NOMO-1 (cell line): Measurements from ENCODE around the gene MYOG.

Experiments used
- DNase-seq, 2 experiments: peaks; one replicate each; lab custom pipeline; 2025; ENCODE audit not compliant: unreplicated experiment in 2 of 2; lab: John Stamatoyannopoulos, UW

MYOG gene

DNA sequence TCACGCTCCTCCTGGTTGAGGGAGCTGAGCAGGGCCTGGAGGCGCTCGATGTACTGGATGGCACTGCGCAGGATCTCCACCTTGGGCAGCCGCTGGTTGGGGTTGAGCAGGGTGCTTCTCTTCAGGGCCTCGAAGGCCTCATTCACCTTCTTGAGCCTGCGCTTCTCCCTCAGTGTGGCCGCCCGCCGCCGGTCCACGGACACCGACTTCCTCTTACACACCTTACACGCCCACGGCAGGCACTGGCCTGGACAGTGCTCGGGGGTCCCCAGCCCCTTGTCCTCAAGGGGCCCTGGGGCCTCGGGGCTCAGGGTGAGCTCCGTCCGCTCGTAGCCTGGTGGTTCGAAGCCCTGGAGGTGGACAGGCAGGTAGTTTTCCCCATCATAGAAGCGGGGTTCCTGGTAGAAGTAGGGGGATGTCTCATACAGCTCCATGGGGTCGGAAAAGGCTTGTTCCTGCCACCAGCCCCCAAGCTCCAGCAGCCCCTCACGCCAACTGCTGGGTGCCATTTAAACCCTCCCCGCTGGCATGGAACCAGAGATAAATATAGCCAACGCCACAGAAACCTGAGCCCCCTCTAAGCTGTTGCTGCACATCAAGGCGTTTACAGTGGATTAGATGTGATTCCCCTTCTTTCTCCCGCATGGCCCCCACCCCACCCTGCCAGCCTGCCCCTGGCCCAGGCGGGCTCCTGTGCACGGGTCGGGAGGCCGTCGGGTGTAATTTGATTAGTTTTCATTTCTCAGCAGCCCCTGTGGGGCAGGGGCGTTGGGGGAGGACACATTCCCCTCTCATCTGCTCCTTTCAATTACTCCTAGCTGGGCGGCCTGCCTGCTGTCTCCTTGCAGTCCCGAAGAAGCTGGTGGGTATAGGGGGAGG lies at the start of gene MYOG:
Gene MYOG (minus strand): TSS at position 485 of the 879 bp plus-strand sequence. CDS start 51 bp downstream, at position 434.
- no peak for DNase-seq

GRCh38 chr1:203133970-203134725 lies 48.3 kb upstream of the MYOG start:
- DNase-seq = no peak

- no peak for DNase-seq
These were observed 45.9 kb upstream of the MYOG start for GRCh38 chr1:203131548-203132200.

DNA sequence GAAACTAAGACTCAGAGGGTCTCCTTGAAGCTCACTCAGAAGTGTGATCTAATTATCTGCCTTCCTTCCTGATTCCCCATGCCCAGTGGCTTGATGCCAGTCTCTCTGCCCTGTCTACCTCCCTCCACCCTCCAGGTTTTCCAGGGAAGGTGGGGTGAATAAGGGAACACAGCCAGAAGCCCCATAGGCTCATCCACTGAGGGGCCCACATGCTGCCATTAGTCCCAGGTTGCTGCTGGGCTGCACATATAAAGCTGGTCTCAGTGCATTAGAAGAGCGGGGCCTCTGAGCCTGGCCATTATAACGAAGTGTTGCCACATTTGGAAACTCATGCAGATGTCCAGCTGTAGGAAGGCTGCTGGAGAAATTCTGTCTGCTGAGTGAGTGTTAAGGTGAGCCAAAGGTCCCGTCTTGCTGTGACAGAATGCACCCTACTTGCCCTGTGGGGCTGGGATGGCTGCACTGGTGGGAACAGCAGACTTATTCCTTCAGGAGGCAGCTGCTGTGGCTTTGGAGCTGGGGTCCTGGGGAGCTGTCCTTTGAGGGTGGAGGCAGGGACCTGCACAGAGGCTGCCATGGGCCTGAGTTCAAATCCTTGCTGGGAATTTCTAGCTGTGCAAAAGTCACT lies 44.7 kb upstream of the MYOG start:
- no peak for DNase-seq

DNA sequence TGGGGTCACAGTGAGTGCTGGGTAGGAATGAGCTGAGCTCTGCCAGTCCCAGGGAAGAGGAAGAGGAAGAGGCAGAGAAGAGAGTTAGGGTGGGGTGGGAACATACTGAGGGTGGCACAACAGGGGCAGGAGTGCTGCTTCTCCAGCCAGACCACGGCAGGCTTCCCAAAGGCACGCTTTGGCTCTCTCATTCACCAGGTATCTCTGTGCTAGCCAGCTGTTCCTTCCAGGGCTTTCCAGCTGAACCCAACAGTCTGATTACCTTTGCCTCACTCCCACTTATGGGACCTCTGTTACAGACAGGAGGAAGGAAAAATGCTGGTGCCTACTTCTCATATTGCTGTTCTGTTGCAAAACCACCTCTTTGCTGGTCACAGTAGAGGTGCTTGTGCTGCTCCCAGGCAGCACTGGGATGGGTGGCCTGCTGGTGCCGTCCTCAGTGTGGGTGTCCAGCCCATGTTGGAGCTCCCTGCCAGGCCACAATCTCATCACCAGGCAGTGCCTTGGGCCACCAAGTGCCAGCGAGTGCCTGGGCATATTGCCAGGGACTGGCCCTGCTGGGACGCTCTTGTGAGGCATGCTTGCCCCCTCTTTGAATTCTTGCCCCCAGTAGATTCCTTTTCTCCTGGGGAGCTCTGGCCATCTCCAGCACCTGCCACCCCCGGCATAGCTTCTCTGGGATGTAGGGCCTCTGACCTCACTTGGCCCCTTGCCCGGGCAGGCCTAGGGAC lies 43.9 kb upstream of the MYOG start:
- DNase-seq = peak in 1 of 2 experiments; percentile 11

GRCh38 chr1:203128716-203129500 lies 43.1 kb upstream of the MYOG start:
- DNase-seq = no peak

DNA sequence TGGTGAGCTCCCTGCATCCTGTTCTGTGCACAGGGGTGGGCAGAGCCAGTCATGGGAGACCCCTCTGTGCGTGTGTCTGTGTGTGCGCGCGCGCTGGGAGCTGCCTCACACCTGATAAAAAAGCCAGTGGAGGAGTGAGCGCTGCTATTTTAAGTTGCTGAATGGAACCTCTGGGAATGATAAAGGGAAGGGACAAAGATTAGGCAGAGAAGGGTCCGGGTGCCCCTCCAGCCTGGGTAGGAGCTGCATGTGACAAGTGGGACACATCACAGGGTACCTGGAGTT lies 42.6 kb upstream of the MYOG start:
- DNase-seq = no peak

DNA sequence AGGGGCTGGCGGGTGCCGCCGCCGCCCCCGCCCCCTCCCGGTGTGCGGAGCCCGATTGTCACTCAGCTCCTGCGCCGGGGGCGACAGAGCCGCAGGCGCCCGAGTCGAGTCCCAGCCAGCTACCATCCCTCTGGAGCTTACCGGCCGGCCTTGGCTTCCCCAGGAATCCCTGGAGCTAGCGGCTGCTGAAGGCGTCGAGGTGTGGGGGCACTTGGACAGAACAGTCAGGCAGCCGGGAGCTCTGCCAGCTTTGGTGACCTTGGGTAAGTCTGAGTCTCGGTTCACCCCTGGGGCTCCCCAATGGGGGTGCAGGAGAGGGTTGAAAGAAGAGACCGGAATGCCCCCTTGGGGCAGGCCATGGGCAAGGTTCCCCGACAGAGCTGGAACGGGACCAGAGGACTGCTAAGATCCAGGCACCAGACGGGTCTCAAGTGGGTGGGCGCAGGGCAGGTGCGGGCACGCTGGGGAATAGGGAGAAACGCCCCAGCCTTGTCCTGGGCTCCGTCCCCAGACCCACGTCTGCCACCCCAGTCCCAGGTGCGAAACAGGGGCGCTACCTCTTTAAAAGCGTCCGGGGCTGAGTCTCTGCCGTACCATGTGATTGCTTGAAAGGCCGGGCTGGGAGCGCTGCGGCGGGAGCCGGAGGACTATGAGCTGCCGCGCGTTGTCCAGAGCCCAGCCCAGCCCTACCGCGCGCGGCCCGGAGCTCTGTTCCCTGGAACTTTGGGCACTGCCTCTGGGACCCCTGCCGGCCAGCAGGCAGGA lies 42.0 kb upstream of the MYOG start, which contains the start of gene ADORA1:
Gene ADORA1 (plus strand): TSS at position 61 of the 765 bp plus-strand sequence. CDS start 1,116 bp downstream, outside the sequence.
- peak; percentile 48 to 58 for DNase-seq

DNA sequence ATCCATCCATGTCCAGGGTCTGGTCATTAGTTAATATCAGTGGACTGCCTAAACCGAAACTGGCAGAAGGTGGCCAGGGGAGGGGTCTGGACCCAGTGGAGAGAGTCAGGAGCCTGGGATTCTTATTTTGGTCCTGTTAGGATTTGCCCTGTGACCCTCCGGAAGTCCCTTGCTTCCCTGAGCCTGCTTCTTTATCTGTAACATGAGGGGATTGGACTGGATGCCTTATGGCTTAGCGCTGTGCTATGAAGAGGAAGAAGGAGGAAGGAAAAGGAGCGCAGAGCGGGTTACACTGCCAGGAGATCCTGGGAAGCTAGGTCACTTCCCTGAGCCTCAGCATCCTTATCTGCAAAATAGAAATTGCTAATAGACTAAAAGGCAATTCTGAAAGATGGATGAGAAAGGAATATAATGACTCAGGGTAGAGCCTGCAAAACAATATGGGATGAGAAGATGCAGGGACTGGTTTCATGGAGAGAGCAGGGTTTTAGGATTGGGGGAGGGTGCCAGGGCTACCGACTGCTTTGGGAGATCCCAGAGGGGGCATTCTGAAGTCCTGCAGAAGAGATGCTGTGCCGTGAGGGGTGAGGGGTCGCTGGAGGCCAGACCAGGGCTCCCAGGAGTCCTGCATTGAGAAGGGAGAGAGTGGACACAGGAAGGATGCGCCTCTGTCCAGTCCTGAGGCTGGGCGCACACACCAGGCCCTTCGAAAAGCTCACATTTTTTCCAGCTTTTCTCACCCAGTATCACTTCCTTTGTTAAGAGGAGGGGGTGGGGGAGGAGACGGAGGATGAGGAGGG lies 41.3 kb upstream of the MYOG start:
- no peak for DNase-seq

- peak in 1 of 2 experiments; percentile 25 for DNase-seq
These were observed 40.5 kb upstream of the MYOG start for GRCh38 chr1:203126151-203126865.

DNA sequence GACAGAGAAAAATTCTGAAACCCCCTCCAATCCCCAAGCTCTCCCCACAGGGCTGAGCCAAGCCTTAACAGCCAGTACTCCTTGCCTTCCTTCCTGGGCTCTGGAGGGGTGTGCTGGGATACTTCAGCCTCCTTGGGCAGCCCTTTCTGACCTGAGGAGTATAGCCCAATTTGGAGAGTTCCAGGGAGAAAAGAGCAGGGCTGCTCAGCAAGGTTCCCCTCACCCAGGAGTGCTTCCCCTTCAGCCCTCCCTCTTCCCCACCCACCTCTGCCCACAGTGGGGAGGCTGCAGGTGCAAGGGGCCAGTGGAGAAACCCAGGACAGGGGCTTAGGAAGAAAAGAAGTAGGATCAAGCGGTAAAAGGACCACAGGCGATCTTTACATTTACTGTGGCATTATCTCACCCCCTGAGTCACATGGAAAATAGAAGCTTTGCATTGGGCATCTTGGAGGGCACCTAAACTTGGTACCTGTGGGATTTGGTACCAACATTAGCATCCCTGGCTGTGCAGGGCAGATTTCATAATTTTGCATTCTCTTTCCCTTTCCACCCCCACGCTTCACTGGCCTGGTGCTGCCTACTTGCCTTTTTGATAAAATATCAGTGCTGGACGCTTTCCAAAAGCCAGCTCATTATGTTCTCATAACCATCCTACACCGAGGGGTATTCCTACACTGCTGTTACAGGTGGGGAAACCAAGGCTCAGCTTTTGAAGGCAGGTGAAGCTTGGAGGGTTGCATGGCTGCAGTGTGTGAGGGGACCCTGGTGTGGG lies 38.9 kb upstream of the MYOG start:
- no peak for DNase-seq

GRCh38 chr1:203124011-203124410 lies 38.2 kb upstream of the MYOG start:
- DNase-seq = no peak

GRCh38 chr1:203122159-203122558 lies 36.3 kb upstream of the MYOG start:
- DNase-seq = no peak

DNA sequence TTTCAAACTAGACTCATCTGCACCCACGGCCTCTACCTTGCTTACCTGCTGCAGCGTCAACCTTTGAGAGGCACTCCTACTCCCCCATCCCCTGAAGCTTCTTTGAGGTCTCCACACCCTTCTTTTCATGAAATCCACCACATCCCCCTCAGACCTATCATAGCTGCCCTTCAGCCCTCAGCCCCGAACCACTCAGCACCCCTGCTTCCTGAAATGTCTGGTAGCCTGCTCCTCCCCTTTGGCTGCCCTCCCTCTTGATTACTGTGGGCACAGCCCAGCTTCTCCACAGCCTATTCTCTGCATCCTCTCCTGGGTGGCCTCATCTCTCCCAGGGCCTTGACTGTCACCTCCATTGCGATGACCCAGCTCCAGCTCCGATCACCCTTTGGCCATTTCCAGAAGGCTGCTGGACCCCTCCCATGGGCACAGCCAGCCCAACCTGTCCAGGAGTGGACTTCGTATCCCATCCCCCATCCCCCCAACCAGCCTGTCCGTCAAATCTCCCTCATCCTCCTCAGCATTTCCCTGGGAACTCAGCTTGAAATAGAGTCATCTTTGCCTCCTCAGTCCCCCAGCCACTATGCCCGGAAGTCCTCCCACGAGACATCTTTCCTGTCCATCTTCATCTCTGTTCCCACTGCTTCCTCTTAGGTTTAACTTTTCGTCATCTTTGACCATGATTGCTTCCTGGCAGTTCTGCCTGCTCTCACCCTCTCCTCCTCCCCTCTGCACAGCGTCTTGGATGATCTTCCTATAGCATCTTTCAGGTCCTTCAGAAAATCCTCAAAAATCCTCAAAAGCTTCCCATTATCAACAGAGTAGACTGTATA lies 35.6 kb upstream of the MYOG start:
- peak in 1 of 2 experiments; percentile 53 for DNase-seq

- DNase-seq = no peak
These were observed 34.7 kb upstream of the MYOG start for GRCh38 chr1:203120325-203121153.
